SK-N-SH (cell line): ENCODE measurements around the gene MYPN. TPM values are rescaled to one million over a fixed set of nuclear protein-coding genes. Genes with fewer than 3 reads are reported as not detected.

Source experiments
- CTCF ChIA-PET: fragments of 300-600, 350-600 bp; formaldehyde crosslinking; extraction: SDS; loops from one replicate; lab custom pipeline; 2021; lab: Yijun Ruan, JAX
- POLR2A ChIA-PET: fragments of 350-600 bp; sonication (Branson Sonifier 250); formaldehyde crosslinking; extraction: SDS; loops from one replicate; lab custom pipeline; 2020; ENCODE audit warnings: antibody characterized with exemption, inconsistent platforms; lab: Yijun Ruan, JAX
- DNase-seq: peaks from one replicate; pipeline ENCODE4 v3.0.0; 2012
- H2AFZ ChIP-seq: fragments of 200-600 bp; sonication (generic); 2 replicates; pipeline ENCODE4 v1.8.1; 2016; ENCODE audit warnings: antibody characterized with exemption, mild to moderate bottlenecking, low read depth
- H3F3A ChIP-seq: fragments of 200-600 bp; sonication (generic); replicated peaks from 2 replicates; pipeline ENCODE3; 2016; ENCODE audit warnings: antibody characterized with exemption, mild to moderate bottlenecking; ENCODE audit not compliant: insufficient read depth
- H3K27ac ChIP-seq, 2 experiments: fragments of 200-500 bp in 1 of 2; fragments of 200-600 bp in 1 of 2; sonication (Bioruptor generic) in 1 of 2; sonication (generic), shearing (Covaris generic) in 1 of 2; 2 replicates each; pipeline versions ENCODE4 v1.5.1 to v1.6.1; 2014 to 2016; ENCODE audit warnings: low read depth in 2 of 2, inconsistent platforms in 1 of 2, low read length in 1 of 2, mild to moderate bottlenecking in 1 of 2, mixed read lengths in 1 of 2
- H3K27me3 ChIP-seq: fragments of 200-600 bp; sonication (generic), shearing (Covaris generic); 2 replicates; pipeline ENCODE4 v1.6.1; 2016; ENCODE audit warnings: mixed run types; ENCODE audit not compliant: insufficient read depth
- H3K36me3 ChIP-seq, 2 experiments: fragments of 200-500 bp in 1 of 2; fragments of 200-600 bp in 1 of 2; sonication (Bioruptor generic) in 1 of 2; sonication (generic) in 1 of 2; replicated peaks in 1 of 2; 2 replicates each; pipeline versions ENCODE3 to v1.5.1; 2014 to 2016; ENCODE audit warnings: low read length in 1 of 2, mild to moderate bottlenecking in 1 of 2; ENCODE audit not compliant: insufficient read depth in 2 of 2, control insufficient read depth in 1 of 2
- H3K4me1 ChIP-seq, 2 experiments: fragments of 200-500 bp in 1 of 2; fragments of 200-600 bp in 1 of 2; sonication (Bioruptor generic) in 1 of 2; sonication (generic), shearing (Covaris generic) in 1 of 2; 2 replicates each; pipeline versions ENCODE4 v1.5.1 to v1.6.1; 2014 to 2016; ENCODE audit warnings: low read depth in 1 of 2, low read length in 1 of 2, mixed run types in 1 of 2; ENCODE audit not compliant: insufficient read depth in 2 of 2, control insufficient read depth in 1 of 2
- H3K4me2 ChIP-seq: fragments of 200-600 bp; sonication (generic), shearing (Covaris generic); 2 replicates; pipeline ENCODE4 v1.6.1; 2017; ENCODE audit warnings: mixed run types
- H3K4me3 ChIP-seq, 2 experiments: fragments of 200-500 bp in 1 of 2; fragments of 200-600 bp in 1 of 2; sonication (Bioruptor generic) in 1 of 2; sonication (generic), shearing (Covaris generic) in 1 of 2; 2 replicates each; pipeline versions ENCODE4 v1.5.1 to v1.8.1; 2014 to 2016; ENCODE audit warnings: low read depth in 2 of 2, inconsistent platforms in 1 of 2, low read length in 1 of 2, mild to moderate bottlenecking in 1 of 2, mixed read lengths in 1 of 2, moderate library complexity in 1 of 2
- H3K79me2 ChIP-seq: fragments of 200-600 bp; sonication (generic); 2 replicates; pipeline ENCODE4 v1.8.1; 2017; ENCODE audit warnings: mild to moderate bottlenecking; ENCODE audit not compliant: insufficient read depth
- H3K9ac ChIP-seq: fragments of 200-600 bp; sonication (generic); 2 replicates; pipeline ENCODE4 v1.6.1; 2017; ENCODE audit warnings: mixed run types
- H3K9me2 ChIP-seq: fragments of 200-600 bp; sonication (generic); 2 replicates; pipeline ENCODE4 v1.6.1; 2017; ENCODE audit warnings: mixed run types
- H3K9me3 ChIP-seq: fragments of 200-600 bp; sonication (generic); 2 replicates; pipeline ENCODE4 v1.6.1; 2017; ENCODE audit warnings: mixed run types, mild to moderate bottlenecking, moderate library complexity
- H4K20me1 ChIP-seq: fragments of 200-600 bp; sonication (generic); 2 replicates; pipeline ENCODE4 v1.6.1; 2017; ENCODE audit warnings: mild to moderate bottlenecking, mixed run types; ENCODE audit not compliant: insufficient read depth
- CTCF ChIP-seq: fragments of 200-600 bp; sonication (generic); IDR thresholded peaks from 2 replicates; pipeline ENCODE4 v1.6.1; 2017; ENCODE audit warnings: antibody characterized with exemption, mild to moderate bottlenecking, moderate library complexity
- ELF1 ChIP-seq: IDR thresholded peaks from 2 replicates; pipeline ENCODE4 v1.4.0; 2012
- EP300 ChIP-seq, 2 experiments: IDR thresholded peaks; 2 replicates each; pipeline versions ENCODE4 v1.4.0 to v1.6.1; 2012; ENCODE audit warnings: borderline replicate concordance in 1 of 2, low read depth in 1 of 2, low read length in 1 of 2
- EZH2phosphoT487 ChIP-seq: fragments of 200-600 bp; sonication (generic); IDR thresholded peaks from 2 replicates; pipeline ENCODE4 v1.6.1; 2017; ENCODE audit warnings: low read depth, mixed run types, mild to moderate bottlenecking, antibody characterized with exemption, moderate library complexity, borderline replicate concordance
- FOSL2 ChIP-seq: IDR thresholded peaks from 2 replicates; pipeline ENCODE4 v1.4.0; 2012; ENCODE audit warnings: low read depth, mild to moderate bottlenecking, moderate library complexity, borderline replicate concordance
- FOXJ3 ChIP-seq: sonication (generic); formaldehyde crosslinking; IDR thresholded peaks from 2 replicates; pipeline ENCODE4 v1.5.1; 2020; ENCODE audit warnings: mild to moderate bottlenecking, missing genetic modification reagents
- GATA2 ChIP-seq: sonication (generic); formaldehyde crosslinking; IDR thresholded peaks from 2 replicates; pipeline ENCODE4 v1.5.0; 2020; ENCODE audit warnings: mild to moderate bottlenecking, missing genetic modification reagents
- JUND ChIP-seq: IDR thresholded peaks from 2 replicates; pipeline ENCODE4 v1.4.0; 2012
- MEF2A ChIP-seq: IDR thresholded peaks from 2 replicates; pipeline ENCODE4 v1.4.0; 2012; ENCODE audit warnings: low read depth, borderline replicate concordance
- PBX3 ChIP-seq: IDR thresholded peaks from 2 replicates; pipeline ENCODE4; 2012
- POLR2AphosphoS5 ChIP-seq: IDR thresholded peaks from 2 replicates; pipeline ENCODE4 v1.6.1; 2012; ENCODE audit warnings: low read depth, low read length
- REST ChIP-seq: IDR thresholded peaks from 2 replicates; pipeline ENCODE4 v1.6.1; 2012; ENCODE audit warnings: mild to moderate bottlenecking, low read depth, low read length, moderate library complexity
- RFX5 ChIP-seq: IDR thresholded peaks from 2 replicates; pipeline ENCODE4 v1.6.1; 2012; ENCODE audit warnings: mild to moderate bottlenecking, improper control_type of control experiment, low read length
- SIN3A ChIP-seq: IDR thresholded peaks from 2 replicates; pipeline ENCODE4 v1.6.1; 2012; ENCODE audit warnings: low read depth, mild to moderate bottlenecking, low read length, moderate library complexity, borderline replicate concordance
- TCF12 ChIP-seq: IDR thresholded peaks from 2 replicates; pipeline ENCODE4 v1.4.0; 2012
- TEAD4 ChIP-seq: IDR thresholded peaks from 2 replicates; pipeline ENCODE4 v1.4.0; 2012; ENCODE audit warnings: mild to moderate bottlenecking, borderline replicate concordance; ENCODE audit not compliant: insufficient read depth
- USF1 ChIP-seq: IDR thresholded peaks from 2 replicates; pipeline ENCODE4 v1.4.0; 2012; ENCODE audit warnings: low read depth, borderline replicate concordance
- USF2 ChIP-seq: fragments of 150-350 bp; IDR thresholded peaks from 2 replicates; pipeline ENCODE4 v1.6.1; 2017; ENCODE audit warnings: antibody characterized with exemption, low read length, low read depth, borderline replicate concordance
- WGBS: methylation state at CpG from one replicate; pipeline ENCODE4 v1.1.6; 2017; ENCODE audit warnings: low lambda C conversion rate; 5-methylcytosine and 5-hydroxymethylcytosine counted together
- polyA plus RNA-seq, 3 experiments: library from polyadenylated mRNA; depleted of rRNA; stranded (reverse); fragments of >200 nt; gene quantifications; 2 replicates each; pipeline ENCODE4 v1.2.3, GENCODE V29; 2012

The MYPN gene
- polyA plus RNA-seq, 1 of the 3 experiments (the other 2 are of a cell fraction): 0.43 TPM

- H3K9me2 ChIP-seq: no peaks in the 10 kb centered on the region
- TF ChIP-seq FOXJ3 (CRISPR knock-in tag) (no peak), USF1 (no peak), JUND (0 out of 2 replicates have a peak, but pooled peaks have one; percentile 22), CTCF (no peak), GATA2 (CRISPR knock-in tag) (no peak), RFX5 (no peak), USF2 (no peak), FOSL2 (peak; percentile 50; the same call in 1 of the 2 replicates), EP300 (IDR thresholded peaks at IDR 0.05; ENCODE audit: borderline replicate concordance in 1 of 2, low read depth in 1 of 2, low read length in 1 of 2) (no peak), POLR2AphosphoS5 (no peak), TCF12 (peak; percentile 42; the same call in 1 of the 2 replicates), ELF1 (no peak), REST (no peak), MEF2A (no peak), PBX3 (peak; percentile 53; the same call in 1 of the 2 replicates), TEAD4 (no peak), EZH2phosphoT487 (no peak), SIN3A (no peak)
- peak overlapping the region in 1 of 2 experiments; percentile 9; a peak in 1 of 4 replicates for H3K4me3 ChIP-seq
- H3K9me3 ChIP-seq: no peaks in the 10 kb centered on the region
- no peaks in the 10 kb centered on the region for H4K20me1 ChIP-seq
- H3F3A ChIP-seq: peaks cover 13% of the 10 kb centered on the region
- no peaks in the 10 kb centered on the region for H3K79me2 ChIP-seq
- H2AFZ ChIP-seq: no peak overlapping the region
- CTCF ChIA-PET: interaction anchor here (1.3 kb wide), 1 partner anchor 50 kb away, joined by 3 read pairs; no protein-coding TSS in a partner anchor
- POLR2A ChIA-PET: no interaction called here
- 26% methylated on average over 3 of the region's 3 CpGs for WGBS
- no peak for DNase-seq
- peak overlapping the region; percentile 20; the same call in 1 of the 2 replicates for H3K4me2 ChIP-seq
- H3K4me1 ChIP-seq: peaks cover 3 to 43% of the 10 kb centered on the region in 2 experiments; a peak in 2 of 4 replicates
- peak overlapping the region; percentile 68 to 76 for H3K27ac ChIP-seq
- peak overlapping the region; percentile 5; the same call in 1 of the 2 replicates for H3K9ac ChIP-seq
- no peaks in the 10 kb centered on the region for H3K36me3 ChIP-seq
- H3K27me3 ChIP-seq: no peaks in the 10 kb centered on the region
Observed at GRCh38 chr10:68105820-68106219, 3.5 kb upstream of the MYPN start.
